Endometrial microvascular endothelial cells (primary cell): Measurements from ENCODE around the gene SMIM13. TPM values are rescaled to one million over a fixed set of nuclear protein-coding genes. Genes with fewer than 3 reads are reported as not detected.
"Not testable (repeated sequence)": the region's sequence is repeated elsewhere in the genome, so short reads cannot be mapped to it uniquely, and the experiment has no call there.

ENCODE experiments used
- in situ Hi-C: cut with HindIII; loops from 2 replicates; pipeline ENCODE4 v1.10.0; 2017; ENCODE audit warnings: low sequenced_read_pairs, low pct_unique_long_range_greater_than_20kb; ENCODE audit errors: inconsistent ontology term
- total RNA-seq: library from RNA; depleted of rRNA; stranded (reverse); fragments of >200 nt; gene quantifications from one replicate; pipeline ENCODE4 v1.2.3, GENCODE V29; 2015; ENCODE audit errors: inconsistent ontology term

The SMIM13 gene
- total RNA-seq, 1 donor from 2014 or later = 13.3 TPM

DNA sequence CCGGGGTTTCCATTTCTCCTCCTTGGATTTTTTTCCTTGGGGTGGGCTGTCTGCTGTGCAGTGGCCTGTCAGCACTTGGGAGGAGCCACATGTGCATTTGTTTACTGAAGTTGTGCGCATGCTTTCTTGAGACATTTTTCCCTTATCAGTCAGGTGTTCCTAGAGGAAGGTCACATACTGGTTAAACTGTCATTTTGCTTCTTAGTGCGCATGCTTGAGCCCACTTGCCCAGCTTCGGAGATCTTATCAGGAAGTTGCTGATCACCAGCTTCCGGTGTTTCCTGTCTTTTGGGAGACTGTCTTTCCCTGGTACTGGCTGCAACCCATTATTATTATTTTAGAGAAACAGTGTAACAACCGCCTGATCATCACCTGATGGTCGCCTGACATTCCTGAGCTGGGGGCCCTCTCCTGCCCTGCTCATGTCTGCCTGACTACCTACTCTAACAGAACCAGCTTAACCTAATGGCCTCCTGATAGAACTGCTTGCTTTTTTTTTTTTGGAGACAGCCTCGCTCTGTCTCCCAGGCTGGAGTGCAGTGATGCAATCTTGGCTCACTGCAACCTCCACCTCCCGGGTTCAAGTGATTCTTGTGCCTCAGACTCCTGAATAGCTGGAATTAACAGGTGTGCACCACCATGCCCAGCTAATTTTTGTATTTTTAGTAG, 18.3 kb downstream of the SMIM13 start:
- in situ Hi-C loops = no loop called here

DNA sequence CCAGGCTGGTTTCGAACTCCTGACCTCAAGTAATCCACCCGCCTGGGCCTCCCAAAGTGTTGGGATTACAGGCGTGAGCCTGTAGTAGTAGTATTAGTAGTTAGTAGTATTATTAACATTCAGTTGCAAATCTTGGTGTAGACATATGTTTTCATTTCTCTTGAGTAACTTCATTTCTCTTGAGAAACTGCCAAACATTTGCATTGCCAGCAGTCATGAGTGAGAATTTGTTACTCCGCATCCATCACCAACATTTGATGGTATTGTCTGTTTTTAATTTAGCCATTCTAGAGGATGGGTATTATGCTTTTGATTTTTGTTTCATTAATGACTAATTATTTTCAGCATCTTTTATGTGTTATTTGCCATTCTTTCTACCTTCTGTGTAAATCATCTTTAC, 19.4 kb downstream of the SMIM13 start:
- in situ Hi-C loops = no loop called here

DNA sequence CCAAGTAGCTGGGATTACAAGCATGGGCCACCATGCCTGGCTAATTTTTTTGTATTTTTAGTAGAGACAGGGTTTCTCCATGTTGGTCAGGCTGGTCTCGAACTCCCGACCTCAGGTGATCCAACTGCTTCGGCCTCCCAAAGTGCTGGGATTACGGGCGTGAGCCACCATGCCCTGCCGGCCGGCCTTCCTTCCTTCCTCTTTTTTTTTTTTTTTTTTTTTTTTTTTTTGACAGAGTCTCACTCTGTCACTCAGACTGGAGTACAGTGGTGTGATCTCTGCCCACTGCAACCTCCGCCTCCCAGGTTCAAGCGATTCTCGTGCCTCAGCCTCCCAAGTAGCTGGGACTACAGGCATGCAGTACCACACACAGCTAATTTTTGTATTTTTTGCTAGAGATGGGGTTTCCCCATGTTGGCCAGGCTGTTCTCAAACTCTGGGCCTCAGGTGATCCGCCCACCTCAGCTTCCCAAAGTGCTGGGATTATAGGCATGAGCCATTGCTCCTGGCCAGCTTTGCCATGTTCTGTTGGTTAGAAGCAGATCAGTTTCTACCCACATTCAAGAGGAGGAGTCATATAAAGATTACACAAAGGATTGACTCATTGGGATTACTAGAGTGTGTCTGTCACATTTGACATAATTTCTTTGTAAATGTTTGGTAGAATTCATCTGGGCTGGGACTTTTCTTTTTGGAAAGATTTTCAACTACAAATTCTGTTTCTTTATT, 22.3 kb downstream of the SMIM13 start:
- in situ Hi-C loops = not testable (repeated sequence)

DNA sequence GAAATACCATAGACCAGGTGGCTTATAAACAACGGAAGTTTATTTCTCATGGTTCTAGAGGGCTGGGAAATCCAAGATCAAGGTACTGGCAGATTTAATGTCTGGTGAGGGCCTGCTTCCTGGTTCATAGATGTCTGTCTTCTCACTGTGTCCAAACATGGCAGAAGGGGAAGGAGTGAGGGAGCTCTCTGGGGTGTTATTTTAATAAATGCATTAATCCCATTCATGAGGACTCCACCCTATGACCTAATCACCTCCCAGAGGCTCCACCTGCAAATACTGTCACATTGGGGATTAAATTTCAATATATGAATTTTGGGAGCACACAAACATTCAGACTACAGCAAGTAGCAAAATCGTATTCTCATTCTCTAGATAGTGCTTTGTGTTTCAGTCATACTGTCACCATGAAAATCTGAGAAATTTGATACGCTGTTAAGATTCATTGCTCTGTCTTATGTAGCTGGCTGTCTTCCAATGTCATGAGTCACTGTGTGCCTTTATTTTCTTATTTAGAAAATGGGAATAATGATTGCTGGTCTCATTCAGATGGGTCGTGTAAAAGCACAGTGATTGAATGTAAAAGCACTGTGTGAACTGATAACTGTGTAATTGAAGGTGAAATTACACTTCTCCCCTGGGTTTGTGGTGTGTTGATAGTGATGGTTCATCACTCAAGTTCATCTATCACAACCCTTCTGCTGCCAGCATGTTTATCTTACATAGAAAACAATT, 26.8 kb downstream of the SMIM13 start:
- in situ Hi-C loops = no loop called here

DNA sequence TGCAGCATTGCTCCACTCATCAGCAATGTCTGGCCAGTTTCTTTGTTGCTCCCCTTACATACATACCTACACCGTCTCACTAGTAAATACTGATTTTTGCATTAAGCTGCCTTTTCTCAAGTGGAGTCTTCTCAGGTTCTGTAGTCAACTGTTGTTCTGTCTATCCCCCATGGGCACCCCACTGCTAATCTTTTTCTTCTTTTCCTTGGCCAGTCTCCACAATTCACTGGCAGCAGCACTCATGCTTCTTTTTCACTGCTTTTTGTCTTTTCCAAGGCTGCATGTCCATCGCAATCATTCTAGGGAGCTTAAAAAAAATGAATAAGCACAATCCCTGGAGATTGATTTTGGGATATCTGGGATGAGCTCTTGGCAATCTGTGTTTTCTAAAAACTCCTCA, 28.2 kb downstream of the SMIM13 start:
- in situ Hi-C loops = no loop called here

DNA sequence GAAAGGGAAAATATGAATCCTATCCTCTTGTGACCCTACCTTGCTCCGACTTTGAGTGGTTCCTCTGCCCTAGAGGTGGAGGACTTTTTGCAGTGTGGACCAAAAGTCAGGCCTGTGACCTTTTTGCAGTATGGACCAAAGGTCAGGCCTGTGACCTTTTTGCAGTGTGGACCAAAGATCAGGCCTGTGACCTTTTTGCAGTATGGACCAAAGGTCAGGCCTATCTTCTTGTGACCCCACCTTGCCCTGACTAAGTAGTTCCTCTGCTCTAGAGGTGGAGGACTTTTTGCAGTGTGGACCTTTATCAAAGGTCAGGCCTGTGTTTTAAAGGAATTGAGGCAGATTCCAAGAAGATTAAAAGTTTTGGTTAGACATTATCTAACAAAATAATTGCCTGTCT, 28.7 kb downstream of the SMIM13 start:
- in situ Hi-C loops = no loop called here

DNA sequence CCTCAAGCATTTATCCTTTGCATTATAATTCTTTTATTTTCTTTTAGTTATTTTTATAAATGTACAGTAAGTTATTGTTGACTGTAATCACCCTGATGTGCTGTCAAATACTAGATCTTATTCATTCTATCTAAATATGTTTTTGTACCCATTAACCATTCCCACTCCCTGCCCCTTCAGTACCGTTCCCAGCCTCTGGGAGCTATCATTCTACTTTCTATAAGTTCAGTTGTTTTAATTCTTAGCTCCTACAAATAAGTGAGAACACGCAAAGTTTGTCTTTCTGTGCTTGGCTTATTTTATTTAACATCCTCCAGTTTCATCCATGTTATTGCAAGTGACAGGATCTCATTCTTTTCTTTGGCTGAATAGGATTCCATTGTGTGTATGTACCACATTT, 30.3 kb downstream of the SMIM13 start:
- in situ Hi-C loops = no loop called here

DNA sequence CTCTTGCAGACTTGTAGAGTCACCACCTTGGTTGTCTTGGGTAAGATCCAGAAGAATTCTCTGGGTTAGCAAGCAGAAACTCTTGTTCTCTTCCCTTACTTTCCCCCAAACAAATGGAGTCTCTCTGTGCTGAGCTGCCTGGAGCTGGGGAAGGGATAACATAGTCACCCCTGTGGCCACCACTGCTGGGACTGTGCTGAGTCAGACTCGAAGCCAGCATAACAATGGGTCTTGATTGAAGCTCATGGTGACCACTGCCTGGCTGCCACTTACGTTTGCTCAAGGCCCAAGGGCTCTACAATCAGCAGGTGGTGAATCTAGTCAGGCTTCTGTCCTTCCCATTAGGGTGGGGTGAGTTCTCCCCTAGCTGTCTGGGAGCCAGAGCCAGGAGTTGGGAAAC, 33.2 kb downstream of the SMIM13 start:
- in situ Hi-C loops = no loop called here

DNA sequence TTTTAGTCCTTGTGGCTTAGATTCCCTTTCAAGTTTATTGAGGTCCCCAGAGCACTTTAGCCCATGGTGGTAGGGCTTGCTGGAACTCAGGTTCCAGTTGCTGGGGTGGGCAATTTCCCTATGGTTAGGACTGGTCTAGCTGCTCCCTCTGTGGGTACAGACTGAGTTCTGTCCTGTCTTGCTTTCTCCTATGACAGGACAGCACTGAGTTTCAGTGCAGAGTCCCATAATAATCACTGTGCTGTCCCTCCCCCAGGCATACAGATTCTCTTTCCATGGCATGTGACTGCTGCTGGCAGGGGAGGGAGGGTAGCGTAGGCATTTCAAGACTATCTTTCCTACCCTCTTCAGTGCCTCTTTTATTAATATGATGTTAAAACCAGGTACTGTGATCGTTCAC, 35.0 kb downstream of the SMIM13 start:
- in situ Hi-C loops = no loop called here

DNA sequence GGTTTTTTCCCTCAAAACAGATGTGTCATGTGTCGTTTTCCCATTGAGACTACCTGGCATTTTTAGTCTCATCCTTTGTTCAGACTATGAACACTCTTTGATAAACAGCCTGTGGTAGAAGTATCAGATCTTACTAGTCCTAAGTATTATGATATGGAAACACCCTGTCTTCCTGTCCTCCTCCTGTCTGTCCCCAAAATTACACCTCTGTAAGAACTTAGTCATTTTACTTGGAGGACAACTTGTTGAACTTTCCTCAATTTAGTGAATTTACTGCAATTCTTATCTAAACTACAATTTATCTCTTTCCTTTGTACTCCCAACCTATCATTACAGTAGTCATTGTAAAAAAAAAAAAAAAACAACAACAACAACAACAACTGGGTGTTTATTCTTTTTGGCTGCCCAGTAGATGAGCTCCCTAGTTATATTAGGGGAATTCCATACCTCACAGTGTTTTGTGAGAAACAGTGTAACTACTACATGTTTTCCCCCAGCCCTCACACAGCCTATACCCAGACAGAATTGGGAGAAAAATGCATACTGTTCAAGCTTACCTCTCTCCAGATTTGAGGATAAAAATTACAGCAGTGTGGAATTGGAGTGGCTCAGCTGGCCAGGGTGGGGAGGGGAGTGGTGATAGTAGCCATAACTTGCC, 36.4 kb downstream of the SMIM13 start:
- in situ Hi-C loops = no loop called here

DNA sequence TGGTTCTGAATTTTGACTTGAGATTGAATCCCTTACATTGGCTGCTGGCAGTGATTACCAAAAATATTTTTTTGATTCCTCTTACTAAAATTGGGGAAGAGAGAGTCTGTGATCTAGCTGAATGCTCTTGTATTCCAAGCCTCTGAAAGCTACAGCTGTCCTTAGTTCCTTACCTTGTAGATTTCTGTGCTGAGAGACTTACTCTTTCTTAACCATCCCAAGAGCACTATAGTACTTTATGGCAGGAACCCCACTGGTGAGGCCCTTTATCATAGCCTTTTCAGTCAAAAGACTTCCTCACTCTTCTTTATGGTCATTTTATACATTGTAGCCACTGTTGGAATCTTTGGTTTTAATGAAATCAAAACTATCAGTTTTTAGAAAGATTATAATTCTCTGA, 37.0 kb downstream of the SMIM13 start:
- in situ Hi-C loops = no loop called here

DNA sequence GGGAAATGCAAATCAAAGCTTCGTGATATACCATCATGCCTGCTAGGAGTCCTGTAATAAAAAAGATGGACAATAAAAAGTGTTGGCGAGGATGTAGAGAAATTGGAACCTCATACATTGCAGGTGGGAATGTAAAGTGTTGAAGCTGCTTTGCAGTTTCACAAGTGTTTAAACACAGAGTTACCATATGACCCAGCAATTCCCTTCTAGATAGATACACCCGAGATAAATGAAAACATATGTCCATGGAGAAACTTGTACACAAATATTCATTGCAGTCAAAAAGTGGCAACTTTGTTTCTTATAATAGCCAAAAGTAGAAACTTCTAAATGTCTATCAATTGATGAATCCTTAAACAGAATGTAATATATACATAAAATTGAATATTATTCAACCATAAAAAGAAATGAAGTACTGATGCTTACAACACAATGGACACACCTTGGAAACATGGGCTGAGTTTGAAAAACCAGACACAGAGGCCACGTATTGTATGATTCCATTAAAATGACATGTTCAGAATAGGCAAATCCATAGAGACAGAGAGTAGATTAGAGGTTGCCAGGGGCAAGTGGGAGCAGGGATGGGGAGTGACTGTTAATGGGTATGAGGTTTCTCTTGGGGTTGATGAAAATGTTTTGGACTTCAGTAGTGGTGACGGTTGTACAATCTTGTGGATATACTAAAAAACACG, 38.7 kb downstream of the SMIM13 start:
- in situ Hi-C loops = no loop called here

DNA sequence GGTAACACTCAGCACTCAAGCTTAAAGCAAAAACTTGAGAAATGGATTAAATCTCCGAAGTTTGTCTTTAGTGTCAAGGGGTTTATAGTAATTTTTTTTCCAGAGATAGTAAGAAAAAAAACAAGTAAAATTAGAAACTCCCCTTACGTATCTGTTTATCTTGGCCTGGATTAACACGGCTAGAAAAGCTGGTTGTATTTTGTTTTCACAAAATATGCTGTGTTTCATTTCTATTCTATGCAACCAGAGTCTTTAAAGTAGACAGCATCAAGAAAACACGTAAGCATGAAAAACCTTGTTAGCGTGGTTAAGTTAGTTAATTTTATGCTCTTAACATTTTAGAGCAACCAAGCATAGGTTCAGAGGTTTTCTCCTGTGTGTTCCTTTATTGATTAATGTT, 39.6 kb downstream of the SMIM13 start:
- in situ Hi-C loops = no loop called here

DNA sequence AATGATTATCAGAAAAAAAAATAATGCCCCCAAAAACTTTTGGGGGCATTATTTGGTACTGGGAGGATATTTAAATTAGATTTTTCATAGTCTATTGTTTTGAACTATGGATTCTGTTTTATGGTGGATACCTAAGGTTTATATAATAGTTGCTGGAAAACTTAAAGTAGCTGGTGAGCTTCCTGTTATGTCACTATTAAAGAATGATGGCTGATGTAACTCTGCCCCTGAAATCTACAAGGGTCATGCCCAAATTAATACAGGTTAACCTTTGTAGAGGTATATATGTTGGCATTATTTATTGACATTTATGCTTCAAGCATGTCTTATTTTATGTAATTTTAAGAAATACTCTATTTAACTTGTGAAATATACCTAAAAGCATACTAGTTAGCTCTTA, 43.2 kb downstream of the SMIM13 start:
- in situ Hi-C loops = no loop called here

DNA sequence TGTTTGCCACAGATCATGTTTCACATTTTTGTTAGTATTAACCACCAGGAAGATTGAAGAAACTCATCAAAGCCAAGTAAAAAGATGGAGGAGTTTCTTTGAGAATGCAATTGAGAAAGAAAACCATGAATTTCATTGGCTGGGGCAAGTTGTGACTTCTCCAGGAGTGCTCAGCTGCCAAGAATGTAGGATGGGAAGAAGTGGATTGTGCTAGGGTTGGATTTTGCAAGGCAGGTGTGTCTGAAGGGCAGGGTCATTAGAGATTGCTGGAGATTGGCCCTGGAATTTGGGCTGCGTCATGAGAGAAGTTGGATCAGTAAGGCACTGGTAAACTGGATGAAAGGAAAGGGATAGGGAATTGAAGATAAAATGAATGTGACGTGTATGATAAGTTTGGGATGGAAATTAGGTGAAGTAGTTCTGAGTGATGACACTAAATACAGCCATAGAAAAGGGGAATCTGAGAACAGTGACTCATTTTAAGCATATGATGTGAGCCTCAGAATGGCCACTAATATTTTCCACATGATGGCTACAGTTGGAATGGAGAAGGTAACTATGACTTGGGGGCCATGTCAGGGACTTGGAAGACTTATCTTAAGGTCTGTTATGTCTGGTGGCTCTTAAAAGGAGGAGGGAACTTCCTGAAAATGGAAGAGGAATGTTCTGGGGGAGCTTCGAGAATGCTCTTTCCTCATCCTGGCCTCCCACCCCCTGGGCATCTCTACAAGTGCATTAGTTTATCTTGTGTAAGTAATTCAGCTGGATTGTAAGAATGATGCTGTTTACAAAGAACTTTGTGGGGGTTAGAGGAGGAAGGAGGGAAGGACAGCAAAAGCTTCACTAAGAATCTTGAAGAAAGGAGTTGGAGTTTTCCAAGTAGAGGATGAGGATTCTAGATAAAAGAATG, 45.7 kb downstream of the SMIM13 start:
- in situ Hi-C loops = no loop called here

DNA sequence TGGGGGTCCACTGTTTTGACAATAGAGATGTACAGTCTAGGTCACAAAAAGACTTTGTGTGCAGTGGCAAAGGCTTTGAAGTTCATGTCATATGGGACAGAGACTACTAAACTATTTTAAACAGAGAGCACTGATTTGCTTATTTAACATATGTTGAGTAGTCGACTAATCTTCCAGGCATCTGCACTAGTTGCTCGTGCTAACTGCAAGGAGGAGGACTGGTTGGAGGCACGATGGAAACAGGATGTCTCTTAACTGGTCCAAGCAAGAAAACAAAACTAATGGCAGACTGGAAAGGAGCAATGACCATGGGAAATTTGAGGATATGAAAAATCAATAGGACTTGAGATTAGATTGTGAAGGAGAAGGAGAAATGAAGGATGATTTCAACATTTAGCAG, 46.4 kb downstream of the SMIM13 start:
- in situ Hi-C loops = no loop called here

DNA sequence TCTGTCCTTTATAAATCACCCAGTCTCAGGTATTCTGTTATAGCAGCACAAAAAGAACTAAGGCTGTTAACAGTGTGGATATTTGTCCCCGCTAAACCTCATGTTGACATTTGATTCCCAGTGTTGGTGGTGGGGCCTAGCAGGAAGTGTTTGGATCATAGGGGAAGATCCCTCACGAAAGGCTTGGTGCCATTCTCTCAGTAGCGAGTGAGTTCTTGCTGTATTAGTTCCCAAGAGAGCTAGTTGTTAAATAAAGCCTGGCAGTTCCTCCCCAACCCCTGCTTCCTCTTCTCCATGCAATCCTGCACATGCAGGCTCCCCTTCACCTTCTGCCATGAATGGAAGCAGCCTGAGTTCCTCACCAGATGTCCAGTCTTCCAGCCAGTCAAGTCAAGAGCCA, 47.7 kb downstream of the SMIM13 start:
- in situ Hi-C loops = no loop called here
